Breast epithelium (tissue), 4 donors: ENCODE measurements around the gene BORCS6. TPM values are rescaled to one million over a fixed set of nuclear protein-coding genes. Genes with fewer than 3 reads are reported as not detected.

ENCODE experiments used
- DNase-seq, 2 donors: peaks; one replicate each; pipeline ENCODE4 v3.0.0-alpha.2; 2019; ENCODE audit warnings: low spot score in 2 of 2
- H3K27ac ChIP-seq, 2 donors: fragments of 200-600 bp; sonication (generic) in 1 of 2; one replicate each; pipeline ENCODE4 v1.5.1; 2016 to 2019; ENCODE audit warnings: mild to moderate bottlenecking in 1 of 2
- H3K27me3 ChIP-seq, 2 donors: fragments of 200-600 bp; sonication (generic) in 1 of 2; one replicate each; pipeline versions ENCODE4 v1.5.1 to v1.6.0; 2017 to 2019; ENCODE audit warnings: control low read depth in 1 of 2, mild to moderate bottlenecking in 1 of 2
- H3K36me3 ChIP-seq: fragments of 200-600 bp; one replicate; pipeline ENCODE4 v1.5.1; 2019
- H3K4me1 ChIP-seq, 2 donors: fragments of 200-600 bp; sonication (generic); one replicate each; pipeline ENCODE4 v1.5.1; 2016 to 2019; ENCODE audit warnings: control low read depth in 1 of 2
- H3K4me3 ChIP-seq, 3 donors: fragments of 200-600 bp; sonication (generic); 1 replicate in 2 of 3; 2 replicates in 1 of 3; pipeline ENCODE4 v1.5.1; 2016 to 2019; ENCODE audit warnings: mild to moderate bottlenecking in 3 of 3, moderate library complexity in 2 of 3
- H3K9me3 ChIP-seq, 2 donors: fragments of 200-600 bp; sonication (generic) in 1 of 2; one replicate each; pipeline ENCODE4 v1.5.1; 2016 to 2019; ENCODE audit warnings: control low read depth in 1 of 2
- CTCF ChIP-seq, 3 donors: fragments of 450-650 bp; IDR thresholded peaks; one replicate each; pipeline ENCODE4 v1.5.1; 2016 to 2017; ENCODE audit warnings: antibody characterized with exemption in 3 of 3, mild to moderate bottlenecking in 3 of 3, moderate library complexity in 3 of 3
- POLR2A ChIP-seq: fragments of 450-650 bp; IDR thresholded peaks from one replicate; pipeline ENCODE4 v1.6.1; 2016; ENCODE audit warnings: antibody characterized with exemption, mild to moderate bottlenecking, moderate library complexity
- POLR2AphosphoS5 ChIP-seq, 3 donors: sonication (generic); formaldehyde crosslinking; IDR thresholded peaks; one replicate each; pipeline ENCODE4 v1.6.1; 2017; ENCODE audit warnings: antibody characterized with exemption in 3 of 3
- intact Hi-C: fragments of 100-400 bp; cut with DNase I; formaldehyde crosslinking; loops from one replicate; pipeline ENCODE4 v1.15.1; 2023; ENCODE audit warnings: low total_unique reads
- total RNA-seq, 3 donors: library from RNA; depleted of rRNA; stranded (reverse); fragments of >200 nt; gene quantifications; one replicate each; pipeline ENCODE4 v1.1.0, GENCODE V29; 2016

The BORCS6 gene
- total RNA-seq, 3 donors from 2014 or later, result 8.5 to 11.5 (median 10.8) TPM

- peaks cover 4% of the 10 kb centered on the region for H3K36me3 ChIP-seq
- DNase-seq, result peak; percentile 100
- no peaks in the 10 kb centered on the region for H3K27me3 ChIP-seq
- peaks cover 10 to 13% of the 10 kb centered on the region in 2 donors for H3K4me1 ChIP-seq
- peak; percentile 34 for TF ChIP-seq POLR2A
- peak; percentile 98 to 100 (median 99) for TF ChIP-seq POLR2AphosphoS5 (IDR thresholded peaks at IDR 0.05)
- TF ChIP-seq CTCF (IDR thresholded peaks at IDR 0.05), result peak in 1 of 3 donors; percentile 15
- peak overlapping the region; percentile 99 to 100 for H3K27ac ChIP-seq
- peak overlapping the region; percentile 86 to 99 (median 90) for H3K4me3 ChIP-seq
- H3K9me3 ChIP-seq, result no peaks in the 10 kb centered on the region
- intact Hi-C loops, result no loop called here
Observed at GRCh38 chr17:8153957-8154607, 35.9 kb downstream of the BORCS6 start.

GRCh38 chr17:8153525-8153956 lies 36.4 kb downstream of the BORCS6 start:
- H3K4me1 ChIP-seq, result peaks cover 10 to 13% of the 10 kb centered on the region in 2 donors
- intact Hi-C loops, result no loop called here

GRCh38 chr17:8153031-8153451 lies 36.9 kb downstream of the BORCS6 start:
- Histone ChIP-seq H3K27me3 (no peaks in the 10 kb centered on the region), H3K27ac (peak overlapping the region; percentile 99 to 100), H3K4me3 (peak overlapping the region; percentile 86 to 99 (median 90)), H3K4me1 (peaks cover 10 to 13% of the 10 kb centered on the region in 2 donors), H3K36me3 (peaks cover 11% of the 10 kb centered on the region), H3K9me3 (no peaks in the 10 kb centered on the region)
- intact Hi-C loops, result no loop called here
- TF ChIP-seq CTCF (IDR thresholded peaks at IDR 0.05) (no peak), POLR2AphosphoS5 (IDR thresholded peaks at IDR 0.05) (no peak)
- peak in 1 of 2 donors; percentile 53 for DNase-seq

More at GRCh38 chr17:8153525-8153956, 36.4 kb downstream of the BORCS6 start:
- peak in 1 of 2 donors; percentile 79 for DNase-seq
- Histone ChIP-seq H3K27me3 (no peaks in the 10 kb centered on the region), H3K36me3 (peaks cover 6% of the 10 kb centered on the region), H3K27ac (peak overlapping the region; percentile 99 to 100), H3K4me3 (peak overlapping the region; percentile 86 to 99 (median 90)), H3K9me3 (no peaks in the 10 kb centered on the region)
- TF ChIP-seq POLR2A (no peak), POLR2AphosphoS5 (IDR thresholded peaks at IDR 0.05) (peak; percentile 46 to 75 (median 65)), CTCF (IDR thresholded peaks at IDR 0.05) (no peak)

DNA sequence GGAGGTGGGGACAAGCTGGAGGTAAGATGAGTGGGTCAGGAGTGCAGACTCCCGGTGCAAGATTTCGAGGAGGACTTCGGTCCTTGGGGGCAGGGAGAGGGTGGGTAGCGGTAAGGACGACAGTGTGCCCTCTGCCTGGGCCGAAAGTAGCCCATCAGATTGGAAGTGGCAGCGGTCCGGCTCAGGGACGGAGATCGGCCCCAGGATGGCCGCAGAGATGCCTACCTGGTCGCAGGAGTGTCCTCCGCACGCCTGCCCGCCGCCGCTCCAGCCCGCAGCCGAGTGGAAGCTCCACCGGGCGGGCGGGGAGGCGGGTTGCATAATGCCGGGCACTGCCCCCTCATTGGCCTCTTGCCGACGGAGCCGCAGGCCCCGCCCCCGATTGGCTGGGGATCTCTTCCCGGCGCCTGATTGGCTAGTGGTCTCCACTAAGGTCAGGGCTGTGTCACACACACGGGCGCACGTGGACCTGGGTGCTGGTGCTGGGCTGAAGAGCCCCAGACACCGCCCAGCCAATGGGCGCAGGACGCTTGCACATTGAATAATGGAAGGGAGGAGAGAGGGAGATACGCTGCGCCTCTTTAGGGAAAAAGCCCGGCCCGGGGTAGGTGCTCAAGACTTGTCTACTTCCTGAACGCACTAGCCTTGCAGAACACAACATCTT lies 37.7 kb downstream of the BORCS6 start, which contains the start of gene PER1:
TSS of gene PER1 (minus strand) at position 293 of the 664 bp plus-strand sequence. CDS start 1,698 bp downstream, outside the sequence.
- peak; percentile 97 for DNase-seq
- H3K27me3 ChIP-seq, result no peaks in the 10 kb centered on the region
- H3K36me3 ChIP-seq, result peaks cover 19% of the 10 kb centered on the region
- intact Hi-C loops, result no loop called here
- H3K27ac ChIP-seq, result peak within 1 kb of the TSS; percentile 99 to 100
- no peak for TF ChIP-seq CTCF (IDR thresholded peaks at IDR 0.05)
- peak; percentile 97 for TF ChIP-seq POLR2AphosphoS5 (IDR thresholded peaks at IDR 0.05)
- TF ChIP-seq POLR2A, result peak; percentile 83
- H3K4me1 ChIP-seq, result peaks cover 10 to 13% of the 10 kb centered on the region in 2 donors
- H3K4me3 ChIP-seq, result peak within 1 kb of the TSS; percentile 86 to 99 (median 90)
- no peaks in the 10 kb centered on the region for H3K9me3 ChIP-seq
